GM19324 (cell line): ENCODE data around the gene MECP2.
A peak's percentile ranks its signal among the peaks of the same experiment; 100 is the strongest.
"Not testable (repeated sequence)": the region's sequence is repeated elsewhere in the genome, so short reads cannot be mapped to it uniquely, and the experiment has no call there.

Experiments used
- ATAC-seq: cut with Tn5 transposase; IDR thresholded peaks from one replicate; pipeline ENCODE4 v1.9.1; 2021; ENCODE audit warnings: mild to moderate bottlenecking, moderate library complexity; ENCODE audit not compliant: unreplicated experiment, low FRiP score

Gene MECP2

GRCh38 chrX:154002215-154002719, 95.2 kb downstream of the MECP2 start:
- ATAC-seq, result peak; percentile 67

- ATAC-seq, result no peak
Observed at GRCh38 chrX:154000051-154000450, 97.5 kb downstream of the MECP2 start.

DNA sequence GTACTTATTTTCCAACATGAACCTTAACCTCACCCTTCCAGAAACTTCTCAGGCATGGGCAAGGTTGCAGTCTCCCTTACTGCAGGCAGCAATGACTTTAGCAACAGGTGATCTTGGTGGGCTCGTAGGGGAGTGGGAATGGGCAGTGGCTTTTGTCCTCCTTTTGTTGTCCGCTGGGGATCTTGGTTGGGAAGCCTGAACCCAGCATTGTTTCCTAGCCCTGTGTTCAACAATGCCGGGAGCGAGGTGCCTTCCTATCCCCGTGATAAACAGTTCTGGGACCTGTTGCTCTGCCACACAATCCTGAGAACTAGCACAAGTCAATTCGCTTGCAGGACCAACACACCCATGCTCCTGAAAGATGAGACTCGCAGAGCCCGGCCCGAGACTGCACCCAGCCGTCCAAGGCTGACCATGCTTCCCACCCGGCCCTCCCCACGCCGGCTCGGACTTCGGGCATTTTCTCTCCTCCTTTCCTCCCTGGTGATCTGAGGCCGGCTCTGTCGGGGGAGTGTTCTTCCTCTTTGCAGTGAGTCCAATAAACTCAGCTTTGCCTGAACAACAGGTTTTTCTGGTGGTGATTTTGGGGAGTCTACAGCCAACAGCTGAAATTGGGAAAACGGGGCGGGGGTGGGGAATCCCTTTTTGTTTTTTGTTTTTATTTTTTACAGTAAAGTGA, 98.0 kb downstream of the MECP2 start:
- ATAC-seq, result no peak

DNA sequence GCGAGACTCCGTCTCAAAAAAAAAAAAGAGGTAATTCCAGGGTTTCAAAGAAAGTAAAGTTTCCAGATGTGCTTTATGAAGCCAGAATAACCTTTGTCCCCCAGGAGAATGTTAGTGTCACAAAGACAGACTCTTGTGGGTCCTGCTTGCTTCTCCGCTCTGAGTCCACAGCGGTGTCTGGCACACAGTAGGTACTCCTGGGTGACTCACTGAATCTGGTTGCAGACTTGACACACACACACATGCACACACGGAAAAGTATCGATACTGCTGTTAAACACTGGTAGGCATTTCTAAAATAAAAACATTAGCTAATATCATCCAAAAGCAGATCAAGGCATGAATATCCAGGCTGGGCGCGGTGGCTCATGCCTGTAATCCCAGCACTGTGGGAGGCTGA, 102.0 kb downstream of the MECP2 start:
- no peak for ATAC-seq

DNA sequence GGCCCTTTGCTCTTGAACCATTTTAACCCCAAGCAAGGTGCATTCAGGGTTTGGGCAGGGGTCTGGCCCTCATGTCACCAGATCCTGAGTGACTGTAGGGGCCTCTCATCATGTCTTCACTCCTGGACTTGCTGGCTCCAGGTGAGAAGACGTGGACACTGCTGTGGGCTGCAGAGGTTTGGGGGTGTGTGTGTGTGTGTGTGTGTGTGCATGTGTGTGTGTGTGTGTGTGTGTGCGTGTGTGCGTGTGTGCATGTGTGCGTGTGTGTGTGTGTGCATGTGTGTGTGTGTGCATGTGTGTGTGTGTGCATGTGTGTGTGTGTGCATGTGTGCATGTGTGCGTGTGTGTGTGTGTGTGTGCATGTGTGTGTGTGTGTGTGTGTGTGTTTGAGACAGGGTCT, 103.1 kb downstream of the MECP2 start:
- not testable (repeated sequence) for ATAC-seq

GRCh38 chrX:153993978-153994377, 103.5 kb downstream of the MECP2 start:
- no peak for ATAC-seq

GRCh38 chrX:153993079-153993478, 104.4 kb downstream of the MECP2 start:
- no peak for ATAC-seq

- no peak for ATAC-seq
Observed at GRCh38 chrX:153992180-153992579, 105.3 kb downstream of the MECP2 start.

- ATAC-seq, result no peak
Observed at GRCh38 chrX:153991013-153991580, 106.4 kb downstream of the MECP2 start.

DNA sequence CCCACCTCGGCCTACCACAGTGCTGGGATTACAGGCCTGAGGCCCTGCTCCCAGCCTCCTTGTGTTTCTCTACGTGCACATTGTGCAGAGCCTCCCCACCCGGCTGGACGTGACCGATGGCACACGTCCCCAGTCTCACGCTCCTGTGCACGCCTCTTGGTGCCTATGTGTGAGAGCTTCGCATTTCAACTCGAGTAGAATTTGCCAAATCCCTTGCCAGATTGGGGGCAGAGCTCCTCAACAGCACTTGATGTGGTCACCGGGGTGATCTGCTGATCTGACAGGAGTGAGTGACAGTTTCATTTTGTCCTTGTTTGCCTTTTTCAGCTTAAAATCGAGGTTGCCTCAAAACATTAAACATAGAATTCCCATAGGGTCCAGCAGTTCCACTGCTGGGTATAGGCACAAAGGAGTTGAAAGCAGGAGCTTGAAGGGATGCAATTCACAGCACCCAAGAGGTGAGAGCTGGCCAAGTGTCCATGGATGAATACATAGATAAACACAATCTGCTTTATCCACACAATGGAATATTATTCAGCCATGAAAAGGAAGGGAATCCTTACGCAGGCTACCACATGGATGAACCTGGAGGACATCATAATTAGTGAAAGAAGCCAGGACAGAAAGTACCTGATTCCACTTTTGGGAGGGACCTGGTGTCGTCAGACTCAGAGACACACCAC, 107.4 kb downstream of the MECP2 start:
- ATAC-seq, result no peak

DNA sequence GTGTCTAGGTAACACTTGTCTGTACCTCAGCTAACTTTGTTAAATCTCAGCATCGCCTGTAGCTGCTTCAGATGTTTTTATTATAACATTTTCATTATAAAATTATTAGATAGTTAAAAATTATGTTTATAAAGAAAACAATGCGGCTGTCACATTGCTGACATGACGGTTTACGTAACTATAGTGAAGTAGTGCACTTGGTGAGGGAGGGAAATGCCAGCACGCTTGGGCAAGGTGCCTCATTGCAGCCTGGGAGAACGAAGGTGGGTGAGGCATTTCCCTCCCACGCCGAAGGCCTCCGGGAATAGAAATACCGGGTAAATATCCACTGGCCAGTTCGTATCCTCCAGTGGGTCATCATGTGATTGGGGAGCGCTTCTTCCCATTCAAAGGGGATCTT, 109.0 kb downstream of the MECP2 start:
- ATAC-seq, result no peak

- ATAC-seq, result no peak
Observed at GRCh38 chrX:153984351-153985178, 113.0 kb downstream of the MECP2 start.

DNA sequence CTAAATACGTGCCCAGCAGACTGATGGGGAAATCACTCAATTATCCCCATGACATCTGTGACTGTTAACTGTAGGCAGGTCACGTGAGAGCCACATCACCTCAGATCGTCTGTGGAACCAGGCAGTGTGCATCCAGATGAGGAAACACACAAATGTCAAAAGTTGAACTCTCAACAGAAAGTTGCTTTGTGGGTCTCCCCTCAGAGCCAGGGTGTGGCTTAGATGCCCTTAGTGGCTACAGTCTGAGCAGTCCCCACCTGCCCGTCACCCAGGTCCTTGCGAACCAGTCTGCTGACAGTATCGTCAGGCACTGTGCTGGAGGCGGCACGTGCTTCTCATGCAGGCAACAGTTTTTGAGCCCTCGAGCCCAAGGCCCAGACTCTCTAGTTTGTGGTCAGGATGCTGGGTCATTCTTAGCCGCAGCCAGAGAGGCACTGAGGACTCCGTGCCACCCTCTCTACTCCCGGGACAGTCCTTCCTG, 114.2 kb downstream of the MECP2 start:
- ATAC-seq, result no peak

DNA sequence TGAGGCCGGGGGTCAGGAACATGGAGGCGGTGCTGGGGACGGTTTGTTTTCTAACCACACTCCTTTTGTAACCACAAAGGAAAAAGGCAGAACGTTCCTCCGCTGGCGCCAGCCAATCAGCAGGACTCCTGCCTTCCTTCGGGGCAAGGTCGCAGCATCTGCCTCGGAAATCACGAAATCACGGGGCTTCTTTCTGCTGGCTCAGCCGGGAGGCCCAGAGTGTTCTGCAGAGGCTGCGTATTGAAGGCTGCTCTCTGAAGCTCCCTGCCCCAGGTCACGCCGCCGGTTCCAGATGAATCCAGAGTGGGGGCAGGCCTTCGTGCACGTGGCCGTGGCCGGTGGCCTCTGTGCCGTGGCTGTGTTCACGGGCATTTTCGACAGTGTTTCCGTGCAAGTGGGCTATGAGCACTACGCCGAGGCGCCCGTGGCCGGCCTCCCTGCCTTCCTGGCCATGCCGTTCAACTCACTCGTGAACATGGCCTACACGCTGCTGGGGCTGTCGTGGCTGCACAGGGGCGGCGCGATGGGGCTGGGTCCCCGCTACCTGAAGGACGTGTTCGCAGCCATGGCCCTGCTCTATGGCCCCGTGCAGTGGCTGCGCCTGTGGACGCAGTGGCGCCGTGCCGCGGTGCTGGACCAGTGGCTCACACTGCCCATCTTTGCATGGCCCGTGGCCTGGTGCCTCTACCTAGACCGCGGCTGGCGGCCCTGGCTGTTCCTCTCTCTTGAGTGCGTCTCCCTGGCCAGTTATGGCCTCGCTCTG, 115.6 kb downstream of the MECP2 start:
- no peak for ATAC-seq

DNA sequence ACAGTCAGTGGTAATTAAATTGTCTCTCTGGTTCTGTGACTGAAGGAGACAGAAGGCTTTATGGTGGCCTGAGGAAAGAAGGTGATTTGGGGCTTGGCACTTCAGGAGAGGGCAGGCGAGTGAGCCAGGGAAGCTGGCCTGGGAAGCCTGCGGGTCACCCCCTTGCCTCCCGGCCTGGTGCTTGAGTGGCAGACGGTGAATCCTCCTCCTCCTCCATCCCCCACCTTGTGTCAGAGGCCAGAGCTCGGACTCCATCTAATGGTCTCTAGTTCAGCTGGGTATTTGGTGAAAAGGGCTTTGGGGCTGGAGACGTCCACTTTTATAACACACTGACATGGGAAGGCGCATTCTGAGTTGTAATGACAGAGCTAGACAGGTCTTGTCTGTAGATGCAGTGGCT, 116.3 kb downstream of the MECP2 start:
- ATAC-seq, result no peak

GRCh38 chrX:153980394-153980793, 117.1 kb downstream of the MECP2 start:
- not testable (repeated sequence) for ATAC-seq

- ATAC-seq, result no peak
Observed at GRCh38 chrX:153974726-153975286, 122.7 kb downstream of the MECP2 start.

- no peak for ATAC-seq
Observed at GRCh38 chrX:153974003-153974725, 123.4 kb downstream of the MECP2 start.
